Astrocyte (in vitro differentiated cells and primary cell): ENCODE results near the gene DOCK11.

ENCODE experiments used
- EZH2 ChIP-seq: IDR thresholded peaks from 2 replicates; pipeline ENCODE4 v1.6.1; 2012; ENCODE audit warnings: mild to moderate bottlenecking, low read length, inconsistent platforms; ENCODE audit not compliant: insufficient read depth
- TF ChIP-seq, protein P1 (sequence below): IDR thresholded peaks from 2 replicates; pipeline ENCODE4 v1.5.1; 2011; ENCODE audit warnings: low read depth, mild to moderate bottlenecking, inconsistent platforms, low read length, moderate library complexity; ENCODE audit not compliant: insufficient read depth

DNA sequence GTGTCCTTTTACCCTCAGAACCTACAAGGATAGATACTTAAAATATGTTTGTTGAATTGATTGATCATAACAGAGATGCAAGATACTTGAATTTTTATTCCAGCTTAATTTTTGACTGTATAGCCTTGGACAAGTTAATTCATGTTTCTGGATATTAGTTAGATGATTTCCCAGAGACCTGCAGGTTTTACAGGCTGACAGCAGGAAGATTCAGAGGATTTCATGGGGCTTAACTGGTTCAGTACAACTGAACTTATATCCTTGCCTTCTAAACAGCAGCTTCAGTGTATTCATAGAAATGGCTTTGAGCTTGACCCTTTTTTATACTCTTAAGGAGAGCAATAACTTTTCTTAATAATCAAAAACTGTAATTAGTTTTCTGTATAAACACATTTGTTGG lies 169.6 kb downstream of the DOCK11 start:
- TF ChIP-seq, protein P1, sequence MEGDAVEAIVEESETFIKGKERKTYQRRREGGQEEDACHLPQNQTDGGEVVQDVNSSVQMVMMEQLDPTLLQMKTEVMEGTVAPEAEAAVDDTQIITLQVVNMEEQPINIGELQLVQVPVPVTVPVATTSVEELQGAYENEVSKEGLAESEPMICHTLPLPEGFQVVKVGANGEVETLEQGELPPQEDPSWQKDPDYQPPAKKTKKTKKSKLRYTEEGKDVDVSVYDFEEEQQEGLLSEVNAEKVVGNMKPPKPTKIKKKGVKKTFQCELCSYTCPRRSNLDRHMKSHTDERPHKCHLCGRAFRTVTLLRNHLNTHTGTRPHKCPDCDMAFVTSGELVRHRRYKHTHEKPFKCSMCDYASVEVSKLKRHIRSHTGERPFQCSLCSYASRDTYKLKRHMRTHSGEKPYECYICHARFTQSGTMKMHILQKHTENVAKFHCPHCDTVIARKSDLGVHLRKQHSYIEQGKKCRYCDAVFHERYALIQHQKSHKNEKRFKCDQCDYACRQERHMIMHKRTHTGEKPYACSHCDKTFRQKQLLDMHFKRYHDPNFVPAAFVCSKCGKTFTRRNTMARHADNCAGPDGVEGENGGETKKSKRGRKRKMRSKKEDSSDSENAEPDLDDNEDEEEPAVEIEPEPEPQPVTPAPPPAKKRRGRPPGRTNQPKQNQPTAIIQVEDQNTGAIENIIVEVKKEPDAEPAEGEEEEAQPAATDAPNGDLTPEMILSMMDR: no peak
- no peak for TF ChIP-seq EZH2
